Activated naive CD8-positive, alpha-beta T cell (primary cell): ENCODE results near the gene ACKR2.

Source experiments
- H3K27ac Mint-ChIP-seq: one replicate; pipeline ENCODE4 v1.8.0; 2021; ENCODE audit warnings: mixed read lengths
- H3K27me3 Mint-ChIP-seq: one replicate; pipeline ENCODE4 v1.8.0; 2021; ENCODE audit warnings: mixed read lengths
- H3K36me3 Mint-ChIP-seq: one replicate; pipeline ENCODE4 v1.8.0; 2021; ENCODE audit warnings: mixed read lengths
- H3K4me1 Mint-ChIP-seq: one replicate; pipeline ENCODE4 v1.8.0; 2021; ENCODE audit warnings: low read depth, mixed read lengths
- H3K4me3 Mint-ChIP-seq: one replicate; pipeline ENCODE4 v1.8.0; 2021; ENCODE audit warnings: mild to moderate bottlenecking, mixed read lengths
- H3K9me3 Mint-ChIP-seq: one replicate; pipeline ENCODE4 v1.8.0; 2021; ENCODE audit warnings: low read depth, mixed read lengths

Gene ACKR2

DNA sequence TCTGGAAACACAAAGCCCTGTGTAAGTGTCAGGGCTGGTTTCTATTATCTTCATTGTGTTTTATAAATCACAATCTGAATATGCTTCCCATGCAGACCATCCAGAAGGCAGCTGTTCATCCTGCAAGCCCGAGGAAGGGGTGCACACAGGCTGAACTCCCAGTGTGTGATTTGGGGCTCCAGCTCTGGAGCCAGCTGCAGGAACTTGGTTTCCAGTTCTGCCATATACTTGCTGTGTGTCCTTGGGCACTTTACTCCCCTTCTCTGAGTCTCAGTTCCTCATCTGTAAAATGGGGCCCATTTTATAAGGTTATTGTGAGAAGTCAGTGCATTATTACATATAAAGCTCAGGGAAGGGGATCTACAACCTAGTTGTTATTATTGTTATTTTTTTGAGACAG is 43.8 kb downstream of the ACKR2 start:
- H3K27me3 Mint-ChIP-seq: peaks cover 6% of the 10 kb centered on the region
- no peaks in the 10 kb centered on the region for H3K9me3 Mint-ChIP-seq
- no peaks in the 10 kb centered on the region for H3K4me1 Mint-ChIP-seq
- no peak overlapping the region for H3K27ac Mint-ChIP-seq
- H3K36me3 Mint-ChIP-seq: peaks cover 4% of the 10 kb centered on the region
- H3K4me3 Mint-ChIP-seq: no peak overlapping the region

DNA sequence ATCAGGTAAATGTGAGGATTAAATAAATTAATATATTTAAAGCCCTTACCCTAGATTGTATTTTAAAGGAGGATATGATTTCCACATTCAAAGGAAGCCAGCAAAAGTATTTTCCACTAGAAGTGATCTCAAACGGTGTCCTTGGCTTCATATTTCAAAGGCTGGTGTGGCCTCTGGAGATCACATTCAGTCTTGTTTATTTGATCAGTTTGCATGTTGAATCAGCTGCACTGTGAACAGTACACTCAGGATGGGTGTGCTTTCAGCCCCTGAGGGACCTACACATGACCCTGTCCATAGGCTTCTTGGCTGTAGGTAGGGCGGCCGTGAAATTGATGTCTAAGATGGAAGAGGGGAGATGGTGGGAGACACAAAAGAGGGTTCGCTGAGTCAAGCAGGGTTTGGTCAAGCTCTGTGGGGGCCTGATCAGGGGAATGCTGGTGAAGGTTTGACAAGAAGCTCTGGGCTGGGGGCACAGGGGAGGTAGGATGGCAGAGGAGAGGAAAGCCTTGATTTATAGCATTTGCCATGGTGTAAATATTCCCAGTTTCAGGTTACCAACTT is 44.6 kb downstream of the ACKR2 start:
- Mint-ChIP-seq H3K27ac (no peak overlapping the region), H3K36me3 (peaks cover 4% of the 10 kb centered on the region), H3K9me3 (no peaks in the 10 kb centered on the region), H3K27me3 (peaks cover 6% of the 10 kb centered on the region), H3K4me1 (no peaks in the 10 kb centered on the region), H3K4me3 (no peak overlapping the region)

DNA sequence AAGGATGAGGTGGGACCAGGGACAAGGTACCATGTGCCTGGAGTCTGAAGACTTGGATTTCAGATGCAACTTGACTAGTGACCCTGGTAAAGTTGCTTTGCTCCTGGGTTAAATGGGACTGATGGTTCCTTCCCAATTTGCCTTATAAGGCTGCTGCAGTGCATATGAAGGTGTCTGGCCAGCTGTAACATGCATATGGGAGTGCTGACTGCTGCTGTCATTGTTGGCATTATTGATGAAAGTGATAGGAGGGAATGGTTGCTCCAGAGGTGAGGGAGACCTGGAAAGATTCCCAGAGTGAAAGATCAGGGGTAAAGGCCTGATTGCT is 45.9 kb downstream of the ACKR2 start:
- Mint-ChIP-seq H3K9me3 (no peaks in the 10 kb centered on the region), H3K27me3 (peaks cover 8% of the 10 kb centered on the region), H3K4me1 (no peaks in the 10 kb centered on the region), H3K36me3 (peaks cover 4% of the 10 kb centered on the region), H3K27ac (no peak overlapping the region), H3K4me3 (no peak overlapping the region)

DNA sequence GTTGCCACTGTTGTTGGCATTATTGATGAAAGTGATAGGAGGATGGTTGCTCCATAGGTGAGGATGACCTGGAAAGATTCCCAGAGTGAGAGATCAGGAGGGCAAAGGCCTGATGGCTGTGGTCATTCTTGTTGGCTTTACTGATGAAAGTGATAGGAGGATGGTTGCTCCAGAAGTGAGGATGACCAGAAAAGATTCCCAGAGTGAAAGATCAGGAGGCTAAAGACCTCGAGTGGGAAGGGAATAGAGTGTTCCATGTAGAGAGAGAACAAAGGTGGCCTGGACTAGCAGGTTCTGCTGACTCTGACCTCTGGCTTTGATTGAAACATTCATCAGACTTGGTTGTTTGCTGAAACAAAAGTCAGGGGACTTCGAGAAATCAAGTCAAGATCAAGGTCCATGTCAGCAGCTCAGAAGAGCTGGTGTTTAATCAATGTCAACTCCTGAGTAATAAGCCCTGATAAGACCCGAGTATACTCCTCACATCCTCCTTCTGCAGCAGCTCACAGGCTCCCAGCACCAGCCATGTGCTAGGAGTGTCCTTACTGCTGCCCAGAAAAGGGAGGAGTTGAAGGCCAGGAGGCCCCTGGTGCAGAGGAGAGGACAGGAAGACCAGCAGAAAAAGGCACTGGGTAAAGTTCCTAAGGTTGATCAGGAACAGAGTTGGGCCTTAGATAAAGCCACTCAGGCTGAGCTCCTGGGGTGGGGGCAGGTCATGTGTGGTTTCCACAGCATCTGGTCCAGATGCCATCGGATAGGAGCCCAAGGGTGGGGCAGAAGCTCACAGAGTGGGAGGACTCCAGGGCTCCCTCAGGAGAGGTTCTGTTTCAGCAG is 46.5 kb downstream of the ACKR2 start:
- peaks cover 8% of the 10 kb centered on the region for H3K27me3 Mint-ChIP-seq
- peaks cover 4% of the 10 kb centered on the region for H3K36me3 Mint-ChIP-seq
- no peak overlapping the region for H3K27ac Mint-ChIP-seq
- H3K9me3 Mint-ChIP-seq: no peaks in the 10 kb centered on the region
- H3K4me3 Mint-ChIP-seq: no peak overlapping the region
- H3K4me1 Mint-ChIP-seq: no peaks in the 10 kb centered on the region

DNA sequence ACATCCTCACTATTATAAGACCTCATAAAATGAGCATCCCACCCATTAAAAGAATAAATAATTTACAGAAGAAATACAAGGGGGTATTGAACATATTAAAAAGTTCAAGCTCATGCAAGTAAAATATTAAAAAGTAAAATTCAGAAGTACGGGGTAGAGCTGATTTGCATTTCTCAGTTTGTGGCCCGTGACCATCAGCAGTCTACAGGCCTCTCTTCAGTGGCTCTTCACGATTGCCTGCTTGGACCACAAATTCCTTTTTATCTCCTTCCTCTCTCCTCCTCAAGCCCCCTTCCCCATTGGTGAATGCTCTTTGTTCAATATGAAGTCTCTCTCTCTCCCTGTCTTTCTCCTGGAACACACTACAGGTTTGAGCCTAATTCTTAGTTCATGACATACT is 47.3 kb downstream of the ACKR2 start:
- H3K36me3 Mint-ChIP-seq: peaks cover 4% of the 10 kb centered on the region
- no peaks in the 10 kb centered on the region for H3K4me1 Mint-ChIP-seq
- H3K4me3 Mint-ChIP-seq: no peak overlapping the region
- peaks cover 8% of the 10 kb centered on the region for H3K27me3 Mint-ChIP-seq
- H3K27ac Mint-ChIP-seq: no peak overlapping the region
- no peaks in the 10 kb centered on the region for H3K9me3 Mint-ChIP-seq

DNA sequence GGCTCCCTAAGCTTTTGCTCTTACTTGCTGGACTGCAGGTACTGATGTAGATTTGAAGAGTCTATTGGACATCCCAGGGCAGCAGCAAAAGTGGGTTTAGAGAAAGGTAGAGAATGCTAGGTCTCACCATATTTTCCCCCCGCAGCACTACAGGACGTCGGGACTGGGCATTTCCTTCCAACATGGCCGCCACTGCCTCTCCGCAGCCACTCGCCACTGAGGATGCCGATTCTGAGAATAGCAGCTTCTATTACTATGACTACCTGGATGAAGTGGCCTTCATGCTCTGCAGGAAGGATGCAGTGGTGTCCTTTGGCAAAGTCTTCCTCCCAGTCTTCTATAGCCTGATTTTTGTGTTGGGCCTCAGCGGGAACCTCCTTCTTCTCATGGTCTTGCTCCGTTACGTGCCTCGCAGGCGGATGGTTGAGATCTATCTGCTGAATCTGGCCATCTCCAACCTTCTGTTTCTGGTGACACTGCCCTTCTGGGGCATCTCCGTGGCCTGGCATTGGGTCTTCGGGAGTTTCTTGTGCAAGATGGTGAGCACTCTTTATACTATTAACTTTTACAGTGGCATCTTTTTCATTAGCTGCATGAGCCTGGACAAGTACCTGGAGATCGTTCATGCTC is 55.2 kb downstream of the ACKR2 start:
- Mint-ChIP-seq H3K4me3 (no peak overlapping the region), H3K27ac (no peak overlapping the region), H3K9me3 (no peaks in the 10 kb centered on the region), H3K4me1 (no peaks in the 10 kb centered on the region), H3K36me3 (no peaks in the 10 kb centered on the region), H3K27me3 (peaks cover 3% of the 10 kb centered on the region)

DNA sequence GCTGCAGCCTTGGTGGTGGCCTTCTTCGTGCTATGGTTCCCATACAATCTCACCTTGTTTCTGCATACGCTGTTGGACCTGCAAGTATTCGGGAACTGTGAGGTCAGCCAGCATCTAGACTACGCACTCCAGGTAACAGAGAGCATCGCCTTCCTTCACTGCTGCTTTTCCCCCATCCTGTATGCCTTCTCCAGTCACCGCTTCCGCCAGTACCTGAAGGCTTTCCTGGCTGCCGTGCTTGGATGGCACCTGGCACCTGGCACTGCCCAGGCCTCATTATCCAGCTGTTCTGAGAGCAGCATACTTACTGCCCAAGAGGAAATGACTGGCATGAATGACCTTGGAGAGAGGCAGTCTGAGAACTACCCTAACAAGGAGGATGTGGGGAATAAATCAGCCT is 56.0 kb downstream of the ACKR2 start:
- Mint-ChIP-seq H3K27ac (no peak overlapping the region), H3K27me3 (peaks cover 2% of the 10 kb centered on the region), H3K4me3 (no peak overlapping the region), H3K9me3 (no peaks in the 10 kb centered on the region), H3K4me1 (no peaks in the 10 kb centered on the region), H3K36me3 (no peaks in the 10 kb centered on the region)

DNA sequence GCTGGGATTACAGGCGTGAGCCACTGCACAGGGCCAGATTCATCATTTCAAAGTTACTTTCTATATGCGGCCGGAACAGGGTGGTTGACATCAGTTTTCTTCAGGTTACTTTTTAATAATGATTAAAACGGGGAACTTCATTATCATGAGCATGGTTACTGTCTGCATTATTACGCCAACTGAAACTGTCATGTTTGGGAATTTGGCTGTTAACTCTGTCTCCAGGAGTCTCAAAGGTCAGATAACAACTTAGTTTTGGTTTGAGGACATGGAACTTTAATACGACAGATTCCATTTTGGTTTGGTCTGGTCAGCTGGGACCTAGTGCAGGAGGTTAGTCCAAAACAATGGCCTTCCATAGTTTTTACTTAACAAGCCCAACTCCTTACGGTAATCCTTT is 57.9 kb downstream of the ACKR2 start:
- H3K4me3 Mint-ChIP-seq: no peak overlapping the region
- H3K9me3 Mint-ChIP-seq: no peaks in the 10 kb centered on the region
- H3K4me1 Mint-ChIP-seq: no peaks in the 10 kb centered on the region
- H3K27me3 Mint-ChIP-seq: no peaks in the 10 kb centered on the region
- H3K27ac Mint-ChIP-seq: no peak overlapping the region
- no peaks in the 10 kb centered on the region for H3K36me3 Mint-ChIP-seq

DNA sequence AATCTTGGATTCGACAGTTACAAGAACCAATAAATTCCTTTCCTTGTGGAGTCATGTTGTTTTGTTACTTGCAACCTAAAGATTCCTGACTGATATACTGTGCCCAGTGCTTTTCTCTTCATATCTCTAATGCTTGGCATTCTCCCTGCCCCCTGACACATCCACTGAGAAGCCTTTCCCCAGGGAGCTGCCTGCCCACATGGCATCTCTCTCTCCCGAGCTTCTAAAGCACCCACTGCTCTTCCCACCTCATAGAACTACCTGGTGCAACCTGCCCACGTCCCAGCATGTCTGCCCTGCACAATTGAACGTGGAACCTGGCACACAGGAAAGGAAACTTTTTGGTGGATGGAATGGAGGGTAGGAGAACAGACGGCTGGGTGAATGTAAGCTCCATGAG is 59.6 kb downstream of the ACKR2 start:
- no peaks in the 10 kb centered on the region for H3K36me3 Mint-ChIP-seq
- H3K27me3 Mint-ChIP-seq: no peaks in the 10 kb centered on the region
- no peak overlapping the region for H3K4me3 Mint-ChIP-seq
- H3K4me1 Mint-ChIP-seq: no peaks in the 10 kb centered on the region
- H3K27ac Mint-ChIP-seq: no peak overlapping the region
- no peaks in the 10 kb centered on the region for H3K9me3 Mint-ChIP-seq

DNA sequence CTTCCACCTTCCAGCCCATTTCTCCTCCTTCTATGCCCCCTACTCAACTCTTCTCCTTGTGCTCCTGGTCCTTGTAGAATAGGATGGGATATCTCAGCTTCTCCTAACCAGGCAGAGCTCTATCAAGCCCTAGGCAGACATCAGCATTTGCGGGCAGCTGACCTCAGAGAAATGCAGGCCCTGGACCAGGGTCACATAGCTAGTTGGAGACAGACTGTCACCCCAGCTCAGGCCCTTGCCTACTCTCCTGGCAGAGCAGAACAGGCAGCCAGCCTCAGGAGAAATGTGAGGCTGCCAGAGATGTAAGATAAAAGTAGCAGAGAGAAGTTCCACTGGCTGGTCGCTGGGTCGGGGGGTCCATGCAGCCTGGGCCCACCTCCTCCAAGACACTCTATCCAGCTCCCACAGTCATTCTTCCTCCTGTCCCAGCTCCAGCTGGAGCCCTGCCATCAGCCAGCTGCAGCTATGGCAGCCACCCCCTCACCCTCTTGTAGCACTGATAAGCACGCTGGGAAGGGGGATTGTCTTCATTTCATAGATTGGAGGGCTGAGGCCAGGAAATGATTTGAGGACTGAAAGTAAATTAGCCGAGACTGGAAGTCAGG is 62.4 kb downstream of the ACKR2 start:
- Mint-ChIP-seq H3K36me3 (no peaks in the 10 kb centered on the region), H3K27me3 (no peaks in the 10 kb centered on the region), H3K27ac (no peak overlapping the region), H3K4me1 (no peaks in the 10 kb centered on the region), H3K9me3 (no peaks in the 10 kb centered on the region), H3K4me3 (no peak overlapping the region)

DNA sequence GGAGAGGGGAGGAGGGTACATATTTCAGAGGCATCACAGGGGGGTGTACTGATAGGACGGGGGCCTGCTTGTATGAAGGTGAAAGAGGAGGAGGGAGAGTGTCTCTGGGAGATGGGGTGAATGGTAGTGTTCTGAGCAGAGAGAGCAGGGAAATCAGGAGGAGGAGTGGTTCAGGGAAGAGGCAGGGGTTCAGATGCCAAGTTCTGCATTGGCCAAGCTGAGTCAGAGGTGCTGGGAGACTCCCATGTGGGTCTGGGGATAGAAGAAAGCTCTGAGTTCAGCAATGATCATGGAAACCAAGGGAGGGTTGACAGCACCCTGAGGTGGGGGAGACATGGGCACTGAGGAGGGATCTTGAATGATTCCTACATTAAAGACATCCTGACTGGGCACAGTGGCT is 63.5 kb downstream of the ACKR2 start:
- Mint-ChIP-seq H3K36me3 (no peaks in the 10 kb centered on the region), H3K4me1 (no peaks in the 10 kb centered on the region), H3K27ac (no peak overlapping the region), H3K4me3 (no peak overlapping the region), H3K9me3 (no peaks in the 10 kb centered on the region), H3K27me3 (no peaks in the 10 kb centered on the region)

DNA sequence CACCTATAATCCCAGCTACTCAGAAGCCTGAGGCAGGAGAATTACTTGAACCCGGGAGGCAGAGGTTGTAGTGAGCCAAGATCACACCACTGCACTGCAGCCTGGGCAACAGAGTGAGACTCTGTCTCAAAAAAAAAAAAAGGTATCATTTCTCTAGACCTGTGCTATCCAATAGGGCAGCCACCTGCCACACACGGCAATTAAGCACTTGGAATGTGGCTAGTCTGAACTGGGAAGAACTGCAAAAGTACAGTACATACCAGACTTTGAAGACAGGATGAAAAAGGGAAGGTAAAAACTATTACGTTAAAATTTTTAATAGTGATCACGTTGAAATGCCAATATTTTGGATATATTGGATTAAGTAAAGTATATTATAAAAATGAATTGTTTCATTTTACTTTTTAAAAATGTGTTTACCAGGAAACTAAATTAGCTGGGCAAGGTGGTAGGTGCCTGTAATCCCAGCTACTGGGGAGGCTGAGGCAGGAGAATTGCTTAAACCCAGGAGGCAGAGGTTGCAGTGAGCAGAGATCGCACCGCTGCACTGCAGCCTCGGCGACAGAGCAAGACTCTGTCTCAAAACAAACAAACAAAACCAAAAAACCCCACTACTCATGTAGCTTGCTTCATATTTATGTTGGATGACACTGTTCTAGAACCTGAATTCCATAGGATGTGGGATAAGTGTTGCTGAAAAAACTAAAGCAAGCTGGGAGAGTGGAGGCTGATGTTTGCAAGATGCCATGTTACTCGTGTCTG is 64.2 kb downstream of the ACKR2 start:
- Mint-ChIP-seq H3K27me3 (no peaks in the 10 kb centered on the region), H3K4me3 (no peak overlapping the region), H3K9me3 (no peaks in the 10 kb centered on the region), H3K36me3 (no peaks in the 10 kb centered on the region), H3K27ac (no peak overlapping the region), H3K4me1 (no peaks in the 10 kb centered on the region)

DNA sequence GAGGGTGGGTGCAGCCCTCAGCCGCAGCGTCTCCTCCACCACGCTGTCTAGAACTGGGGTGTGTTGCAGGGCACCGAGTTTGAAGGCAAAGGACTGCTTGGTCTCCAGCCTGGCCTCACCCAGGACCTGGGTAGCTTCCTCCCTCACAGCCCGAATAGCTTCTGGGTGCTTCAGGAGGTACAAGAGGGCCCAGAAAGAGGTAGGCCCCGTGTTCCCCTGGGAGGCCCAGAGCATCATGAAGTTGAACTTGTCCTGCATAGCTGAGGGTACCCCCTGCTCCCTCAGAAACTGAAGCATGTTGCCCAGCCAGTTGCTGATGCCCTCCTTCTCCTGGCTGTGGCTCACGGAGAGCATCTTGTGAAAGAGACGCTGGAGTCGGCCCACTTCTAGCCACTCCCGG is 65.5 kb downstream of the ACKR2 start:
- Mint-ChIP-seq H3K27me3 (no peaks in the 10 kb centered on the region), H3K9me3 (no peaks in the 10 kb centered on the region), H3K36me3 (no peaks in the 10 kb centered on the region), H3K4me3 (no peak overlapping the region), H3K4me1 (no peaks in the 10 kb centered on the region), H3K27ac (no peak overlapping the region)

DNA sequence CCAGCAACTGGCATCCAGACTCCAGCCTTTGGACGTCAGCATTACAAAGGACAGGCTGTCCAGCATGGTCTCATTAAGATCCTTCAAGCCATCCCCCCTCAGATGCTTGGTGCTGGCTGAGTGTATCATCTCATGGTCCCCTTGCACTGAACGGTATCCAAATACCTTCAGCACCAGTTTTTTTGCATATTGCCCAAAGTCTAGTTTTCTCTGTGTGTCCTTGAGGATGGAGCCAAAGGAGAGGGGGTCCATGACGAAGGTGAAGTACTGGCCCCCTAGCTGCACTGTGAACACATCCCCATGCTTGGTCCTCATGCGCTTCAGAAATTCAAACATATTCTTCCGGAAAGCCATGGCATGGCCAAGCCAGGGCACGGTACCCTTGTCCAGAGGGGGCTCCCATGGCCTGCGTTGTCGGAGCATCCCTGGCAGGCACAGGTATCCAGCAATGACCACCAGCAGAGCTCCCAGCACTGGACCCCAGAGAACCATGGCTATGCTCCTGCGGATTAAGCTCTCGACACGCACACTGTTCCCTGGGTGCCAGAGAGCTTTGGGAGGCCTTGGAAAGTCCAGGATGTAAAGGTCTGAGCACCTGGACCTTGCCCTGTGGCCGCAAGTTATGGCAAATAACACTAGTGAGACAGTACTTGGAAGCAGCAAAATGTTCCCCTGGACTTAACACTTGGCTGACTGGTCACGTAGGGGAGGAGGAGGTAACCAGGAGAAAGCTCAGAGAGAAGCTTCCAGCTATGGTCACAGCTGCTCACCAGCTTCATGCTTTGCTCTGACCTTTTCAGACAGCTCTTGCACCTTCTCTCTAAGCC is 66.3 kb downstream of the ACKR2 start, which contains the start of gene CYP8B1:
Gene CYP8B1 (minus strand): TSS at position 555 of the 827 bp plus-strand sequence. CDS start 63 bp downstream, at position 492.
- no peaks in the 10 kb centered on the region for H3K9me3 Mint-ChIP-seq
- H3K4me1 Mint-ChIP-seq: no peaks in the 10 kb centered on the region
- no peak within 1 kb of the TSS for H3K27ac Mint-ChIP-seq
- no peaks in the 10 kb centered on the region for H3K36me3 Mint-ChIP-seq
- H3K4me3 Mint-ChIP-seq: no peak within 1 kb of the TSS
- no peaks in the 10 kb centered on the region for H3K27me3 Mint-ChIP-seq
